ENCODE measurements around the gene TREH. TPM values are rescaled to one million over a fixed set of nuclear protein-coding genes. Genes with fewer than 3 reads are reported as not detected.
A peak's percentile ranks its signal among the peaks of the same experiment; 100 is the strongest.
"Not testable (repeated sequence)": the region's sequence is repeated elsewhere in the genome, so short reads cannot be mapped to it uniquely, and the experiment has no call there.

Gene TREH
- total and polyA plus RNA-seq, 8 donors = 0.20 to 0.42 (median 0.24) TPM; not detected in 3

- Histone ChIP-seq H3K4me1 (peaks cover 0 to 24% of the 10 kb centered on the region in 2 donors), H3K9me3 (no peaks in the 10 kb centered on the region), H3K4me3 (no peak overlapping the region), H3K27ac (no peak overlapping the region), H3K27me3 (no peaks in the 10 kb centered on the region), H3K36me3 (no peaks in the 10 kb centered on the region)
- DNase-seq (no peak), ATAC-seq (no peak)
- intact Hi-C loops (cut with DNase I) = no loop called here
- no peak for TF ChIP-seq CTCF (IDR thresholded peaks at IDR 0.05)
These were observed 8.5 kb upstream of the TREH start for GRCh38 chr11:118687906-118688305.

- H3K4me3 ChIP-seq = no peak overlapping the region
- intact Hi-C loops (cut with DNase I) = no loop called here
- ATAC-seq = no peak
- no peaks in the 10 kb centered on the region for H3K36me3 ChIP-seq
- H3K27ac ChIP-seq = no peak overlapping the region
- no peaks in the 10 kb centered on the region for H3K27me3 ChIP-seq
- no peaks in the 10 kb centered on the region for H3K9me3 ChIP-seq
- H3K4me1 ChIP-seq = peaks cover 0 to under 1% of the 10 kb centered on the region in 2 donors
- no peak for TF ChIP-seq CTCF (IDR thresholded peaks at IDR 0.05)
- DNase-seq = no peak
These were observed 4.7 kb upstream of the TREH start for GRCh38 chr11:118684187-118684586.

- H3K4me3 ChIP-seq; ATAC-seq; DNase-seq; H3K36me3 ChIP-seq; H3K27me3 ChIP-seq; intact Hi-C loops (cut with DNase I); H3K27ac ChIP-seq; H3K4me1 ChIP-seq; H3K9me3 ChIP-seq: not testable (repeated sequence)
These were observed 3.5 kb upstream of the TREH start for GRCh38 chr11:118682939-118683338.

GRCh38 chr11:118682372-118682771 lies 2.9 kb upstream of the TREH start:
- H3K27ac ChIP-seq = no peak overlapping the region
- intact Hi-C loops (cut with DNase I) = no loop called here
- ATAC-seq (no peak), DNase-seq (no peak)
- no peaks in the 10 kb centered on the region for H3K4me1 ChIP-seq
- H3K36me3 ChIP-seq = no peaks in the 10 kb centered on the region
- no peaks in the 10 kb centered on the region for H3K9me3 ChIP-seq
- TF ChIP-seq CTCF (IDR thresholded peaks at IDR 0.05) = no peak
- H3K27me3 ChIP-seq = no peaks in the 10 kb centered on the region
- H3K4me3 ChIP-seq = no peak overlapping the region

- ATAC-seq = peak; percentile 86
- H3K4me3 ChIP-seq; intact Hi-C loops (cut with DNase I); H3K4me1 ChIP-seq; H3K27ac ChIP-seq; DNase-seq; H3K9me3 ChIP-seq; H3K27me3 ChIP-seq; H3K36me3 ChIP-seq: not testable (repeated sequence)
These were observed 542 bp downstream of the TREH start for GRCh38 chr11:118678908-118679307.

- Histone ChIP-seq H3K27ac (no peak overlapping the region), H3K9me3 (no peaks in the 10 kb centered on the region), H3K4me3 (no peak overlapping the region), H3K27me3 (no peaks in the 10 kb centered on the region), H3K36me3 (no peaks in the 10 kb centered on the region), H3K4me1 (no peaks in the 10 kb centered on the region)
- ATAC-seq (no peak), DNase-seq (no peak)
- intact Hi-C loops (cut with DNase I) = no loop called here
- TF ChIP-seq CTCF (IDR thresholded peaks at IDR 0.05) = no peak
These were observed 1.5 kb downstream of the TREH start for GRCh38 chr11:118677977-118678376.
